SH-SY5Y (cell line): ENCODE measurements around the gene PRKCB.

Experiments used
- GATA2 ChIP-seq: IDR thresholded peaks from 2 replicates; pipeline ENCODE4 v1.6.1; 2011; ENCODE audit warnings: mild to moderate bottlenecking, low read depth, low read length
- GATA3 ChIP-seq: IDR thresholded peaks from 2 replicates; pipeline ENCODE4 v1.6.1; 2011; ENCODE audit warnings: low read depth, mild to moderate bottlenecking, low read length, moderate library complexity

- no peak for TF ChIP-seq GATA2
- TF ChIP-seq GATA3, result no peak
Measured at GRCh38 chr16:23859713-23860269, 24.0 kb downstream of the PRKCB start.
